Activated CD8-positive, alpha-beta T cell treated with anti-CD3 and anti-CD28 coated beads for 36 hours (primary cell): ENCODE data around the gene TRIP6. TPM values are rescaled to one million over a fixed set of nuclear protein-coding genes. Genes with fewer than 3 reads are reported as not detected.

Experiments used
- ATAC-seq: fragments of 200-7000 bp; cut with Tn5 transposase; one replicate; pipeline ENCODE4 v1.10.0; 2021; ENCODE audit warnings: mild to moderate bottlenecking, moderate library complexity
- CTCF ChIA-PET: fragments of 350-600 bp; sonication (Branson Sonifier 250); formaldehyde crosslinking; loops from one replicate; lab custom pipeline; 2021; ENCODE audit warnings: antibody characterized with exemption; lab: Charles Lee
- POLR2A ChIA-PET: fragments of 350-600 bp; sonication (Branson Sonifier 250); formaldehyde crosslinking; loops from one replicate; lab custom pipeline; 2021; ENCODE audit warnings: antibody characterized with exemption; lab: Charles Lee
- DNase-seq: peaks from one replicate; pipeline ENCODE4 v3.0.0-alpha.2; 2020
- H3K27ac Mint-ChIP-seq: one replicate; pipeline ENCODE4 v1.8.0; 2021; ENCODE audit warnings: mild to moderate bottlenecking, mixed read lengths
- H3K27me3 Mint-ChIP-seq: one replicate; pipeline ENCODE4 v1.8.0; 2021; ENCODE audit warnings: mixed read lengths
- H3K36me3 Mint-ChIP-seq: one replicate; pipeline ENCODE4 v1.8.0; 2021; ENCODE audit warnings: low read depth, mixed read lengths
- H3K4me1 Mint-ChIP-seq: one replicate; pipeline ENCODE4 v1.8.0; 2021; ENCODE audit warnings: low read depth, mixed read lengths
- H3K4me3 Mint-ChIP-seq: one replicate; pipeline ENCODE4 v1.8.0; 2021; ENCODE audit warnings: mild to moderate bottlenecking, moderate library complexity, mixed read lengths
- H3K9me3 Mint-ChIP-seq: one replicate; pipeline ENCODE4 v1.8.0; 2021; ENCODE audit warnings: mixed read lengths
- CTCF ChIP-seq: fragments of 200-600 bp; IDR thresholded peaks from one replicate; pipeline ENCODE4 v1.8.0; 2022; ENCODE audit warnings: antibody characterized with exemption, mild to moderate bottlenecking
- intact Hi-C: fragments of 100-400 bp; cut with micrococcal nuclease; formaldehyde crosslinking; loops from one replicate; pipeline ENCODE4 v1.10.0; 2022
- total RNA-seq, 2 experiments: library from RNA; stranded (reverse); gene quantifications; one replicate each; pipeline ENCODE4 v1.2.3, GENCODE V29; 2021

Gene TRIP6
- total RNA-seq, 2 experiments from 2014 or later = 27.5 to 28.4 TPM

GRCh38 chr7:100825215-100825671, 41.9 kb upstream of the TRIP6 start:
- Mint-ChIP-seq H3K36me3 (no peaks in the 10 kb centered on the region), H3K27me3 (peaks cover 33% of the 10 kb centered on the region), H3K27ac (no peak overlapping the region), H3K4me3 (no peak overlapping the region), H3K4me1 (peaks cover 17% of the 10 kb centered on the region), H3K9me3 (no peaks in the 10 kb centered on the region)
- no peak for DNase-seq
- intact Hi-C loops = no loop called here
- CTCF ChIA-PET = interaction anchor here (0.7 kb wide), 1 partner anchor 319 kb away, joined by 3 read pairs; no protein-coding TSS in a partner anchor
- POLR2A ChIA-PET = no interaction called here
- no peak for TF ChIP-seq CTCF
- no peak for ATAC-seq

GRCh38 chr7:100825751-100826513, 41.3 kb upstream of the TRIP6 start:
- no peak for ATAC-seq
- H3K4me3 Mint-ChIP-seq = peak overlapping the region; percentile 42
- POLR2A ChIA-PET = no interaction called here
- H3K9me3 Mint-ChIP-seq = no peaks in the 10 kb centered on the region
- H3K27ac Mint-ChIP-seq = no peak overlapping the region
- CTCF ChIA-PET = interaction anchor here (0.7 kb wide), 1 partner anchor 318 kb away, joined by 3 read pairs; no protein-coding TSS in a partner anchor
- DNase-seq = no peak
- peaks cover 33% of the 10 kb centered on the region for H3K27me3 Mint-ChIP-seq
- peaks cover 17% of the 10 kb centered on the region for H3K4me1 Mint-ChIP-seq
- no peak for TF ChIP-seq CTCF
- H3K36me3 Mint-ChIP-seq = no peaks in the 10 kb centered on the region
- intact Hi-C loops = no loop called here

GRCh38 chr7:100826514-100827329, 40.5 kb upstream of the TRIP6 start:
- DNase-seq = no peak
- H3K36me3 Mint-ChIP-seq = no peaks in the 10 kb centered on the region
- no peak overlapping the region for H3K27ac Mint-ChIP-seq
- TF ChIP-seq CTCF = no peak
- POLR2A ChIA-PET = interaction anchor here (0.7 to 1.0 kb wide), 2 partner anchors 10 to 38 kb away, joined by 3 read pairs; no protein-coding TSS in a partner anchor
- H3K27me3 Mint-ChIP-seq = peaks cover 33% of the 10 kb centered on the region
- peaks cover 17% of the 10 kb centered on the region for H3K4me1 Mint-ChIP-seq
- peak overlapping the region; percentile 42 for H3K4me3 Mint-ChIP-seq
- intact Hi-C loops = no loop called here
- ATAC-seq = peak; percentile 53
- CTCF ChIA-PET = no interaction called here
- H3K9me3 Mint-ChIP-seq = no peaks in the 10 kb centered on the region

- TF ChIP-seq CTCF = peak; percentile 16
- ChIA-PET CTCF (interaction anchor here (1.7 kb wide), 1 partner anchor 24 kb away, joined by 7 read pairs; the partner anchor contains the start of gene SLC12A9), POLR2A (interaction anchor here (1.0 kb wide), 1 partner anchor 11 kb away, joined by 3 read pairs; no protein-coding TSS in a partner anchor)
- ATAC-seq (peak; percentile 57), DNase-seq (peak; percentile 17)
- intact Hi-C loops = no loop called here
- Mint-ChIP-seq H3K4me3 (peak within 1 kb of the TSS; percentile 51), H3K9me3 (no peaks in the 10 kb centered on the region), H3K27ac (no peak within 1 kb of the TSS), H3K4me1 (peaks cover 17% of the 10 kb centered on the region), H3K36me3 (no peaks in the 10 kb centered on the region), H3K27me3 (peaks cover 33% of the 10 kb centered on the region)
Measured at GRCh38 chr7:100827330-100828226, 39.6 kb upstream of the TRIP6 start, which contains the start of gene EPHB4. Gene EPHB4, minus strand, starts transcription at chr7:100827523. Its CDS starts 493 bp downstream, at chr7:100827030.
